Dedifferentiated amniotic fluid mesenchymal stem cell (primary cell): ENCODE measurements around the gene PLSCR2.
"Not testable (repeated sequence)": the region's sequence is repeated elsewhere in the genome, so short reads cannot be mapped to it uniquely, and the experiment has no call there.

ENCODE experiments used
- DNase-seq: peaks from one replicate; pipeline ENCODE4 v3.0.0-alpha.2; 2016; ENCODE audit errors: extremely low spot score

PLSCR2 gene

DNA sequence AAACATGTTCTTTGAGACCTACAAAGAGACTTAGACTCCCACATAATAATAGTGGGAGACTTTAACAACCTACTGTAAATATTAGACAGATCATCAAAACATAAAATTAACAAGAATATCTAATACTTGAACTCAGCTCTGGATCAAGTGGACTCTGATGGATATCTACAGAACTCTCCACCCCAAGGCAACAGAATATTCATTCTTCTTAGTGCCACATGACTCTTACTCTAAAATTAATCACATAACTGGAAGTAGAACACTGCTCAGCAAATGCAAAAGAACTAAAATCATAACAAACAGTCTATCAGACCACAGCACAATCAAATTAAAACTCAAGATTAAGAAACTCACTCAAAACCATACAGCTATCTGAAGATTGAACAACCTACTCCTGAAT lies 15.9 kb upstream of the PLSCR2 start:
- DNase-seq: no peak

DNA sequence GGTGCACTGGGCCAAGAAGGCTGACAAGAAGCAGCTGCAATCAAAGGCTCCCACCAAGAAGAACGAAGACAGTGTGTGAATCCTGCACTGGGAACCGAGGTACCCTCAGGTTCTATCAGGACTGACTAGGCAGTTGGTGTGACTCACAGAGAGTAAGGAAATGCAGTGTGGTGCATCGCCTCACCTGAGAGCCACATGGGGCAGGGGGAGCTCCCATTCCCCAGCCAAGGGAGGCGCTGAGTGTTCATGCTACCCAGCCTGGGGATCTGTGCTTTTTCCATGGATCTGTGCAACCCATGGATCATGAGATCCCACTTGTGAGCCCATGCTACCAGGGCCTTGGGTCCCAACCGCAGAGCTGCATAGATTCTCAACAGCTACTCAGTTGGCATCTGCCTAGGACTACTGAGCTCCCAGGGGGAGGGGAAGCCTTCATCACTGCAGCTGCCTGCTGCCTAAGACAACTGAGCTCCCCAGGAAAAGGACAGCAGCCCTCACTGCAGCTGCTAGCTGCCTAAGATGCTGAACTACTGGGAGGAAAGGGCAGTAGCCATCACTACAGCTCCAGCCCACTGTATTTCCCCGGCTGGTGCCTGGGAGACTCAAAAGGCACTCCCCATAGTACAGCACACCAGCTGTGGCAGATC lies 6.9 kb upstream of the PLSCR2 start:
- DNase-seq: no peak

DNA sequence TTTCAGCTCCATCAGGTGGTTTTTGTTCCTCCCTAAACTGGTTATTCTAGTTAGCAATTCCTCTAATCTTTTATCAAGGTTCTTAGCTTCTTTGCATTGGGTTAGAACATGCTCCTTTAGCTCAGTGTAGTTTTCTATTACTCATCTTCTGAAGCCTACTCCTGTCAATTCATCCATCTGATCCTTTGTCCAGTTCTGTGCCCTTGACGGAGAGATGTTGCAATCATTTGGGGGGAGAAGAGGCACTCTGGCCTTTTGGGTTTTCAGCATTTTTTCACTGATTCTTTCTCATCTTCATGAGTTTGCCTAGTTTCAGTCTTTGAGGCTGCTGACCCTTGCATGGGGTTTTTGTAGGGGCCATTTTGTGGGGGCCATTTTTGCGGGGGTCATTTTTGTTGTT lies 5.6 kb upstream of the PLSCR2 start:
- DNase-seq: not testable (repeated sequence)

DNA sequence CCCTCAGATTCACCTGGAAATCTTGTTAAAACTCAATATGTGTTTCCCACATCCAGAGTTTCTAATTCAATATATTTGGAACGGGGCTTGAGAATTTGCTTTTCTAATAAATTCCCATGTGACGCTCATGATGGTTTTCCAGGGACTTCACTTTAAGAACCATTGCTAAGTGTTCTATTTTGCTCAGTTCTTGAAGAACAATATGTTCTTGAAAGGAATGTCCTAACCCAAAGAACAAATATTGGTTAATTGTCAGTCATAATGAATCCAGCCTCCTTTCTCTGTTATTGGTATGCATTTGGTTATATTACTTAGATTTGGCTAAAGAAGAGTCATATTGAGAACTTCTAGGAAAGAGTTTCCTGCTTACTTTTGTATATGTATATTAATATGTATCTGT lies 4.4 kb upstream of the PLSCR2 start:
- no peak for DNase-seq

DNA sequence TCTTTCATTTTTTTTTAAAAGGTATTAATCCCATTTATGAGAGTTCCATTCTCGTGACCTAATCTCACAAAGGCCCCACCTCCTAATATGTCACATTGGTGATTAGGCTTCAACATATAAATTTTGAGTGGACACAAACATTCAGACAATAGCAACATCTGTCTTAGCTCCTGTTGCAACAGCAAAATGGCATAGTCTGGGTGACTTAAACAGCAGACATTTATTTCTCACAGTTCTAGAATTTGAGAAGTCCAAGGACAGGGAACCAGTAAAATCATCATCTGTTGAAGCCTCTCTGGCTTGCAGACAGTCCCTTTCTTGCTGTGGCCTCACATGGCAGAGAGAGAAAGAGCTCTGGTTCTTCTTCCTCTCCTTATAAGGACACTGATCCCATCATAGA lies 3.2 kb upstream of the PLSCR2 start:
- no peak for DNase-seq

DNA sequence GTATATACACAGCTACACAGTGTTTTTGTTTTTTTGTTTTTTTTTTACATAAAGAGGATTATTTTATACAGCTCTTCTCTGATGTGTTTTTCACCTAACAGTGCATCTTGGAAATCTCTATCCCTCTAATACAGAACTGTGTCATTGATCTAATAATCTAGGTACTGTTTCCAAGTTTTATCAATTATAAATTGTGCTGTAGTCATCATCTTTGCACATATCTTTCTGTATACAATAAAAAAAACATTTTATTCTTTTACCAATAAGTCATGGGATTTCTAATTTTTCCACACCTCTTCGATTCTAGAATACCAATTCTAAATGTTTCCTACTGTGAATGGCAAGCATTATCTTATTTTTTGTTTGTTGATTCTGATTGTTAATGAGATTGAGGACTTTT lies 1.7 kb upstream of the PLSCR2 start:
- DNase-seq: no peak

DNA sequence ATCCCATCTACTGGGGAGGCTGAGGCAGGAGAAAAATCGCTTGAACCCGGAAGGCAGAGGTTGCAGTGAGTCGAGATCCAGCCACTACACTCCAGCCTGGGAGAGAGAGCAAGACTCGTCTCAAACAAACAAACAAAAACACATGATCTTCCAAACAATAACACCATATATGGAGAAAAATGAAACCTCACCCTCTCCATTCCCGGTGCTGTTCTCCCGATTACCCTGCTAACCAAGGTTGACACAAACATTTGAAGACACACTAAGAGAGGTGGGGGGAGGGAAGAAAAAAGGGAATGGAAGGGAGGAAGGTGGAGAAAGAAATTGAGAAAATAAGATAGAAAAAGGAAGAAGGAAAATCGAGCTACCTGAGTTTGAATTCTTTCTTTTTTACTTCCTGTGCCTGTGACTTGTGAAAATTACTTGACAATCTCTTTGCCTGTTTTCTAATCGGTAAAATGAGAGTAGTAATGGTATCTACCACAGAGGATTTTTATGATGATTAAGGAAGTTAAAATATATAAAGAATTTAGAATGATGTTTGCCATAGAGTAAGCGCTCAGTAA lies 1.1 kb upstream of the PLSCR2 start:
- DNase-seq: no peak

DNA sequence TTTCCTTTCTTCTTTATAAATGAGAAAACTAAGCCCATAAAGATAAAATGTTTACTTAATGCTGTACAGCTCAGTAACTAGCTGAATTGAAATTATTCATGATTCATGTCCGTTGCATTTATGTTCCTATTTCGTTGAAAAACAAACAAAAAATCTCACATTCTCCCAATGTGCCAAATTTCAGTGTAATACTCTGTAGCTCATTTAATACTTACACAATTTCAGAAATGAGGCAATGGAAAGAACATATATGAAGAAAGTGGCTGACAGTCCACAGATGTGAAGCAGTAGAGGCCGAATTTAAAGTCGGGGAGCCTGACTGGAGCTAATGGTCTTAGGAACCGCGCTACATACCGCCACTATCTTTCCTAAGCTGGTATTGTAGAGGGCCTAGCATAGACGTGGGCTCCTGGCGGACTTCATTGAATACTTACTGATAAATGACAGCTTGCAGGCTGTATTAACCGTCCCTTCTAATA lies 651 bp downstream of the PLSCR2 start:
- peak; percentile 33 for DNase-seq

DNA sequence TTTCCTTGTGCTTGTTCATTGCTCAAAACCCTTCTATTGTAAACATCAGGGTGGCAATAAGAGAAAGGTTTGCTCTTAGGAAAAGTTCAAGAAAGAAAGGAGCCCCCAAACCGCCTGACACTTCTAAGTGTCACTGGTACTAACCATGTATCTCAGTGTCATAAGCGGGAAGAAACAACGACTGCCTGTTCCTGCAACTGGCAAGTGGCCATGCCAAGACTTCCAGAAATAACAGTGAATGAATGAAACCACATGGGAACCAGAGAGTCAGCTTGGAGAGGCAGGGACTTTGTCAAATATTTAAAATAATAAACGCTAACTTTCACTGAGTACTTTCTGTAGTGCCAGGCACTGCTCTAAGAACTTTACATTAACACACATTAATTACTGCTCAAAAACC lies 1.1 kb downstream of the PLSCR2 start:
- peak; percentile 28 for DNase-seq

DNA sequence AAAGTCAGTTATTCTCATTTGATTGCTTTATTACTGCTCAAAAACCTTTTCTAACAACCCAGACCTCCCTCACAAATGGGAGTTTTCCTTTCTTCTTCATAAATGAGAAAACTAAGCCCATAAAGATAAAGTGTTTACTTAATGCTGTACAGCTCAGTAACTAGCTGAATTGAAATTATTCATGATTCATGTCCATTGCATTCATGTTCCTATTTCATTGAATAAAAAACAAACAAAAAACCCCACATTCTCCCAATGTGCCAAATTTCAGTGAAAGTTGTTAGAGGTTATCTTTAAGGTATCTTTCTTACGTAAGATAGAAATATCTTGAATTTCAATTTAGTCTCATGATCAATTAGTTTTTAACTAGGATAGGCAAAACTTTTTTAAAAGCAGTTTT lies 2.8 kb downstream of the PLSCR2 start:
- no peak for DNase-seq

DNA sequence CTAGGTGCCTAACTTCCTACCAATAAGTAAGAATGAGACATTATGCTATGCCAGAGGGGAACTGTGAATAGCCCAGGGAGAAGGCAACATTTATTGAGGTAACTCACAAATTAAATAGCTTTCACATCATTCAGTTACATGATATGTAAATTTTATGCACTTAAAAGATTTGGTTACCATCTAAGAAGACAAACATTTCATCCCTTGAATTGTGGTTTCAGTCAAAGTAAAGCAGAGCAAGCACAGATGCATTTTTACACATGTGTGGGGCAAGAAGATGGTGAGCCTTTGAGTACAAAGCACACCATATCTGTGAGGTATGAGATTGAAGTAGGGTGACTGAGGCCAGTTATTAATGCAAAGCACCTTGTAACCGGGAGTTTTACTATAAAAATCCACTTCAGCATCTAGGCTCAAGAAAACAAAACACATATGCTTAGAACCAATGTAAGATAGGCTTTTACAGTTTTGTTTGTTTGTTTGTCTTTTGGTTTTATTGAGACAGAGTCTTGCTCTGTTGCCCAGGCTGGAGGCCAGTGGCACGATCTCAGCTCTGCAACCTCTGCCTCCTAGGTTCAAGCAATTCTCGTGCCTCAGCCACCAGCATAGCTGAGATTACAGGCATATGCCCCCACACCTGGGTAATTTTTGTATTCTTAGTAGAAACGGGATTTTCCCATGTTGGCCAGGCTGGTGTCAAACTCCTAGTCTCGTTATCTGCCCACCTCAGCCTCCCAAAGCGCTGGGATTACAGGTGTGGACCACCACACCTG lies 3.5 kb downstream of the PLSCR2 start:
- no peak for DNase-seq

DNA sequence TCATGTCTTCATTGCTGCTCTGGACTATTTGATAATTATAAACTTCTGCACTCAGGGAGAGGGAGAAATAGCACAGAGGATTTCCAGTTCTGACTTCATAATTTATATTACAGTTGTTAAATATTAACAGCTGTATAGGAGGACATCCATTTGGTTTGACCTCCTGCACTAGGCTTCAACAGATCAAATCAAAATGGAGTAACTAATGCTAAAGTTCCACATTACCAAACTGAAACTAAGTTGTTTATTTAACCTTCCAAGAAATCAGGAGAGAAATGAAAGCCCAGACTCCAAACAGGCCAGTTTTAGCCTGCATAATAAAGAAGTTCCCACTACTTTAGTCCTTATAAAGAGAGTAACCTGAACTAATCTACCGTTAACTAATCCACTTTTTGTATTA lies 4.6 kb downstream of the PLSCR2 start:
- DNase-seq: no peak

DNA sequence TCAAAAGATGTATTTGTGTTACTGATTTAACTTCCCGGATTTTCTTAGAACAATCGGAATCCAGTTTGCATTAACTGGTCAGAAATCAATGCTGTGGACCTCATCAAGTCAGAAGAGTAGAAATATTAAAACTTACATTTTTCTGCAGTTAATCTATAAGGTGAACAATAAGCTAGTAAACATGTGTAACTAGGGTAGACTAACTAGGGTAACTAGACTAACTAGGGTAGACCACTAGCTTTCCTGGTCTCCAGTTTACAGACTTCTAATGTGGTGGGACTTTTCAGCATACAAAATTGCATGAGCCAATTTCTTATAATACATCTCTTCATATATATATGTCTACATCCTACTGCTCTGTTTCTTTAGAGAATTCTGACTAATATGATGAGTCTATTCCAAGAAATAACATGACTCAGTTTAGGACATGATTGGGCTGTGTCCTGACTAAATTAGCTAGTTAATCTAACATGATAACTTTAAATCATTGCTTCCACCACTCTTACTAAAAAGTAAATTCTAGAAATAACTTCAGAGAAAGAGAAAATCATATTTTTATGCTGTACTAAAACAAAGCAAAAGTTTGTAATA lies 5.3 kb downstream of the PLSCR2 start:
- peak; percentile 23 for DNase-seq

DNA sequence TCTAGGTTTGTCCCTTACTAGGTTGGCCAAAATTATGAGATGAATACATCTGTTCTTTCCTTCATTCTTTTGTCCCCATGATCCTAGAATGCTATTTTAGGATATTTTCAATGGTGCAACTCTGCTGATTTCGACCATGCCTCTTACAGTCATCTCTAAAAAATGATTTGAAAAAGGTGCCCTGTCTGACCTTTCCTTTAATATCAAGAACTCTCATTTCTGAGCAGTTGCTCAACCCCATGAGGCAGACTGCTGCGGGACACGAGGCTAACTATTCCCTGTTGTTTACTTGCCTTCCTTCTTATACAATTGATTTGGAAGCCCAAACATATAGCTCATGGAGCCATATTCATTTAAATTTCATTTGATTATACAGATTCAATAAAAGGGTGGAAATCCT lies 14.6 kb downstream of the PLSCR2 start:
- DNase-seq: no peak

DNA sequence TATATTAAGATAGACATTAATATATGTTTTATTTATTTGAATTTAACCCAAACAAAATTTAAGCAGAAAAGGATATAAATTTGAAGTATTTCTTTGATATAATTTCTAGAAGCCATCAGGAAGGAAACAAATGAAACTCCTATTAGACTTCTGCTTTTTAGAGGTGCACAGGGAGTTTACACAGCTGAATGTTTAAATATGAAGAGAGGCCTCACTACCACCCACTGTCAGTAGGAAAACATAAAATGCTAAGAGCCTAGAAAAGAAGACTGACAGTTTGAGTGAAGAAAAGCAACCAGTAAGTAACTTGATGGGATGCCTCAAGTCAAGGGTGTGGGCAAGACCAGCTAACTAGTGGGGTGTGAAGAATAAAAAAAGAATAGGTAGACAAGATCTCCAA lies 19.7 kb downstream of the PLSCR2 start:
- DNase-seq: no peak

DNA sequence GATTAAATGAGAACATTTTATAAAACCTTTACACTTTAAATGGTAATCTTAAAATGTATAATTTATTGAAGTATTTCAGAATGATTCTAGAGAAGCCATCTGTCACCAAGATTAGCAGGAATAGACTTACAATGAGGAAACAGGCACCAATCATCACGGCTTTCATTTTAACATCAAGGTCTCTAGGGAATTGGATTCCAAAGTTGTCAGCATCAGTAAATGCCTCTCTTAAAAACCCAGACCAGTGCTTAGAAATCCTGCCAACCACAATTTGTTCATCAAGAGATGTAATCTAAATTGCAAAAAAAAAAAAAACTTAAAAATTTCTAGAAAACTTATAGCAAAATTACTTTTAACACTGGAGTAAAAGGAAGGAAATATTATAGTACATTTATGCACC lies 20.3 kb downstream of the PLSCR2 start:
- no peak for DNase-seq

DNA sequence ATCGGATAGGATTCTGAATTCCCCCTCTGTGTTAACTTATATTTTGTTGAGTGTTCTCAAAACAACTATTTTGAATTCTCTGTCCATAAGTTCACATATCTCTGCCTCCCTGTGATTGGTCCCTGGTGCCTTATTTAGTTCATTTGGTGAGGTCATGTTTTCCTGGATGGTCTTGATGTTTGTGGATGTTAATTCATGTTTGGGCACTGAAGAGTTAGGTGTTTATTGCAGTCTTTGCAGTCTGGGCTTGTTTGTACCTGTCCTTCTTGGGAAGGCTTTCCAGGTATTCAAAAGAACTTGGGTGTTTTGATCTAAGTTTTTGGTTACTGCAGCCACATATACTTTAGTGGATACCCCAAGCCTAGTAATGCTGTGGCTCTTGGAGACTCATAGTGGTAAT lies 23.3 kb downstream of the PLSCR2 start:
- no peak for DNase-seq

DNA sequence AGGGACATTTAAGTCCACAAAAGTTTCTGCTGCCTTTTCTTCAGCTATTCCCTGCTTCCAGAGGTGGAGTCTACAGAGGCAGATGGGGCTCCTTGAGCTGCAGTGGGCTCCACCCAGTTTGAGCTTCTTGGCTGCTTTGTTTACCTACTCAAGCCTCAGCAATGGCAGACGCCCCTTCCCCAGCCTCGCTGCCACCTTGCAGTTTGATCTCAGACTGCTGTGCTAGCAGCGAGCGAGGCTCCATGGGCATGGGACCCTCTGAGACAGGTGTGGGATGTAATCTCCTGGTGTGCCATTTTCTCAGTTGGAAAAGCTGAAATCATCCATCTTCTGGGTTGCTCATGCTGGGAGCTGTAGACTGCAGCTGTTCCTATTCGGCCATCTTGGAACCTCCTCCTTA lies 29.1 kb downstream of the PLSCR2 start:
- not testable (repeated sequence) for DNase-seq

DNA sequence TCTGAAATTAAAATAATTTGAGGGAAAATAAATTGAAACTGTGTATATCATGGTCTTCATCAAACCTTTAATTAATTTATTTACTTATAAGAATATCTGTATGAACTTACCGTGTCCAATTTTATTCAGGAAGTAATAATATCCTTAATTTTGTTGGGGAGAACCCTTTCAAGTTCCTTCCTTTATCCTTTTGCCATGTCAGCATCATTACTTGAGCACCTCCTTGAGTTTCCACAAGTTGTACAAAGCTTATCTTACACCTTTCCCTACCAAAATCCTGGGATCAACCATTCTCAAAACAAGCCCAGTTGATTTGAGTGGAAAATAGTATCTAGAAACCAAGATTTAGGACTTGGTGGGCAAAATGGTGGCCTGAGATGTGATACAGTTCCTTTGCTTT lies 37.3 kb downstream of the PLSCR2 start:
- DNase-seq: no peak

DNA sequence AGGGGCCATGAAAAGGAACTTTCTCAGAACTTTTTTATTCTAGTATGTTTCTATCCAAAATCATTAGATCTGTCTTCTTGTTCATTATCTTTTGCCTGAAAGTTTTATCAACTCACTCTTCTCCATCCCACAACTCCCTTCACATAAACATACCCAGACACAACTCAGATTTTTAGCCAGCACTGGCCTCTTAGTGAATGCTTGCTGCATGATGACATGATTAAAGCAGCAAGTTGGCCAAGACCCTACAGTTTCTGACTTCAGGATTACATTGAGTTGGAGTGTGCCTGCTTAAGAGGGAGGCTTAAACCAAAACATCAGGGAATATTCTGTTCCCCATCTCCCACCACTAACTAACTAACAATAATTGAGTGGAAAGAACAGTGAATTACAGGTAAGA lies 38.1 kb downstream of the PLSCR2 start:
- DNase-seq: peak; percentile 43

DNA sequence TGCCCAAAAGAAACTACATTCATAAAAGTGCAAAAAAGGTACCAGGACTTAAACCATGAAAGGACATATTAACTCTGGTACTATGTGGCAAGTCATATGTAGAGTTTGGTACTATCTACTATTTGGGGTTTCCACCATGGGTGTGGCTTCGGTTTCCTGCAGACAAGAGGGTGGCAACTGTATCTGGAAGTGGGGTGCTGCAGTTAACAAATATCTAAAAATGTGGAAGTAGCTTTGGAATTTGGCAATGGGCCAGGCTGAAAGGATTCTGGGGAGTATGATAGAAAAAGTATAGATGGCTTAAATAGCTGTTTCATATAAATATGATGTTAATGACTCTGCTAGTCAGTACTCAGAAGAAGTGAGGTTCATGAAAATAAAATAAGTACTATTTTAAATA lies 44.0 kb downstream of the PLSCR2 start:
- DNase-seq: no peak

DNA sequence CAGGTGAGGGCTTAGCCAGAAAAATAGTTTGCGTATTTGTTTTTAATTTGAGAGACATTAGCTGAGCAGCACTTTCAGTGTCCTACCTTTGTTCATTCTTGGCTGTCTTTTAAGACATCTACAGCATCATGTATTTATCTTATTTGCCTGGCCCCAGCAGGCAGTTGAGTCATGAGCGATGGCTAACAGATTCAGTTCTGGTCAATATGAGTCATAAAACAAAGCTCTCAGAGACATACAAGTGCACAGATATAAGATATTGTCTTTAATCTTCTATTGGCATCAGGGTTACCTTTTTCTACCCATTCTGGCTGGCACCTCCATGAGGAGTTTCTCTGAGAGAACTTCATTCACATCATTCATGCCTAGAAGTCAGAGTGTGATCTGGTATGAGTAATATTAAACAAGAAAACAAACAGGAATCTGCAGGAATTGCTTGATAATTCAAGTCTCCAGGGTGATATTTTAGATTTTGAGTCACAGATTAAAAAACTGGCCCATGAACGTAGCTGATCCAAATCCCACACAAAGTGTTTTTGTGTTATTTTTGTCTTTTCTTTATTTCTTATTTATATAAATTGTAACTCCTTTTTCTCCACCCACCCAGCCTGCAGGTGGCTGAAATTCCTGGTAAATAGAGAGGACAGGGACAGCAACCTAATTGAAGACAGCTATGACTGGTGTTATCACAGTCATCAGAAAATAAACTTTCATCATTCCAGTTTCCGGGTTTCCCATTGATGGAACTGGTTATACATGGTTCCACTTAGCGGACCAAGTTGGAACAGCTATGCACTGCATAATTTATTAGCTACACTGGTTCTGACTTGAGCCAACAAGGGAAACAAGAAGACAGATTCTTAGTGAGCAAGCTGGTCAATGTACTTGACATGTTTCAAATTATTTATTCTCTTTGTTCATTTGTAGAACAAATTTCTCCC lies 47.3 kb downstream of the PLSCR2 start:
- DNase-seq: peak; percentile 21
